WI38 (cell line): ENCODE measurements around the gene INPP5D.

Experiments
- H3K4me3 ChIP-seq: 2 replicates; pipeline ENCODE4 v1.5.1; 2011; ENCODE audit warnings: low read depth, mild to moderate bottlenecking, control low read depth, low read length
- TF ChIP-seq, protein P1 (sequence below): IDR thresholded peaks from 2 replicates; pipeline ENCODE4 v1.5.1; 2012; ENCODE audit warnings: low read depth, mild to moderate bottlenecking, control low read depth, low read length

The INPP5D gene

DNA sequence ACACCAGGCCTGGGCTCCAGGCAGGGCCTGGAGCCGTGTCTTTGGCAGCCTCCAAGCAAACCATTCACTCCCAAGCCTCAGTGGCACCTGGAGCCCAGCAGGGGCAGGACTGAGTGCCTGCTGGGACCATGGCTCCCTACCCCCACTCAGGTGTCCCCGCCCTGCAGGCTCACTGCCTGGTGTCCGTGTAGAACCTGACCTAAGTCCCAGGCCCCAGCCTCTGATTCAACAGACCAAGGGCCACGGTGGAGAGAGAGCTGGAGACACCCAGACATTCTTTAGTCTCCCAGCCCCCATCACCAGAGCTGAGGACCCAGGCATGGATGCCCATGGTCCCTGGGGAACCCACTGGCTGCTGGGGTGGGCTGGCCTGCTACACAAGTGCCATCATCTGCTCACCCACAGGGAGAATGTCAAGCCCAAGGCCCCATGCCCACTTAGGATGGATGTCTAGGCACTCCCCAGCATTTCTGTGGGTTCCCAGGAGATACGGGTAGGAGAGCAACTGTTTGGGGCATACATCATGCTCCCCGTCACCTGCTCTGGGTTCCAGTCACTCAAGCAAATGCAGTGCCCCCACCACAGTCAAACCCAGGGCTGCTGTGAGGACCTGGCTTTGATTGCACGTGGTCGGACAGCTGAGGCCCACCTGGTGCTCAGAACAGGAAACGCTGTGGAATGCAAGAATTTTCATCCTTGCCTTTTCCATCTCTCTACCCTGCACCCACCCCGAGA, 148.4 kb downstream of the INPP5D start:
- no peak overlapping the region for H3K4me3 ChIP-seq
- TF ChIP-seq, protein P1, sequence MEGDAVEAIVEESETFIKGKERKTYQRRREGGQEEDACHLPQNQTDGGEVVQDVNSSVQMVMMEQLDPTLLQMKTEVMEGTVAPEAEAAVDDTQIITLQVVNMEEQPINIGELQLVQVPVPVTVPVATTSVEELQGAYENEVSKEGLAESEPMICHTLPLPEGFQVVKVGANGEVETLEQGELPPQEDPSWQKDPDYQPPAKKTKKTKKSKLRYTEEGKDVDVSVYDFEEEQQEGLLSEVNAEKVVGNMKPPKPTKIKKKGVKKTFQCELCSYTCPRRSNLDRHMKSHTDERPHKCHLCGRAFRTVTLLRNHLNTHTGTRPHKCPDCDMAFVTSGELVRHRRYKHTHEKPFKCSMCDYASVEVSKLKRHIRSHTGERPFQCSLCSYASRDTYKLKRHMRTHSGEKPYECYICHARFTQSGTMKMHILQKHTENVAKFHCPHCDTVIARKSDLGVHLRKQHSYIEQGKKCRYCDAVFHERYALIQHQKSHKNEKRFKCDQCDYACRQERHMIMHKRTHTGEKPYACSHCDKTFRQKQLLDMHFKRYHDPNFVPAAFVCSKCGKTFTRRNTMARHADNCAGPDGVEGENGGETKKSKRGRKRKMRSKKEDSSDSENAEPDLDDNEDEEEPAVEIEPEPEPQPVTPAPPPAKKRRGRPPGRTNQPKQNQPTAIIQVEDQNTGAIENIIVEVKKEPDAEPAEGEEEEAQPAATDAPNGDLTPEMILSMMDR = no peak

- no peak overlapping the region for H3K4me3 ChIP-seq
- TF ChIP-seq, protein P1 = no peak
These were observed 149.0 kb downstream of the INPP5D start for GRCh38 chr2:233209117-233209532.

- H3K4me3 ChIP-seq = no peak overlapping the region
- TF ChIP-seq, protein P1 = no peak
These were observed 149.5 kb downstream of the INPP5D start for GRCh38 chr2:233209533-233210171.

GRCh38 chr2:233210281-233210680, 150.1 kb downstream of the INPP5D start:
- TF ChIP-seq, protein P1 = no peak
- H3K4me3 ChIP-seq = no peak overlapping the region

DNA sequence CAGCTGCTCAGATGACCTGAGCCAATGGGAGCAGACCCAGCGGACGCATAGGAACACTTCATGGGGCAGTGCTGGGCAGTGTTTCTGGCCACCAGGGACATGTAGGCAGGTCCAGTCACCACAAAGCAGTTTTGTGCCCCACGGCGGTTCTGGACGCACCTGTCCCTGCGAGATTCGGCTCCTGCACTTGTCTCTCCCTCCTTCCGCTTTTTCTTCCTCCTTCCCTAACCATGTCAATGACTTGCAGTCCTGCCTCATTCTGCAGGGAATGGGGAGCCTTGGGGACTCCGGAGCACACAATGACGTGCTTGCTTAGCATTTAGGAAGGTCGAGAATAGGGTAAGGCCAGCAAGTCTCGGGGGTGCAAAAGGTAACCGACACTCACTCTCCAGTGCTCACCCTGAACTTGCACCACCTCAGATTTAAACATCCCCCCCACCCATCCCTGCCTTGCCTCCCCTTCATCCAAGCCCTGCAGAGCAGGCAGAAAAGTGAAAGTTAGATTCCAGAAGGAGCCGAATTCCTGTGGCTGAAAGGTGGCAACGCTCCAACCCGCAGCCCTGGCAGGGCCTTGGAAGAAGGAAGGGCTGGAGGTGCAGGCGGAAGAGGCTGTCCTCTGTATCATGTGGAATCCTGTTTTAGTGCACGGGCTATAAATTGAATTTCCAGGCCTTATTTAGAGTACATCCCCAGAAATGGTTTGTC, 150.9 kb downstream of the INPP5D start:
- TF ChIP-seq, protein P1 = no peak
- H3K4me3 ChIP-seq = no peak overlapping the region

GRCh38 chr2:233211548-233211895, 151.4 kb downstream of the INPP5D start:
- H3K4me3 ChIP-seq = no peak overlapping the region
- TF ChIP-seq, protein P1 = no peak

GRCh38 chr2:233213011-233213410, 152.9 kb downstream of the INPP5D start:
- TF ChIP-seq, protein P1 = no peak
- H3K4me3 ChIP-seq = no peak overlapping the region
